Left hindlimb (tissue), 1 donor: ENCODE data around the gene PCDHB3.
"Not testable (repeated sequence)": the region's sequence is repeated elsewhere in the genome, so short reads cannot be mapped to it uniquely, and the experiment has no call there.

Experiments used
- DNase-seq: peaks from one replicate; pipeline ENCODE4 v3.0.0-alpha.2; 2018

The PCDHB3 gene

GRCh38 chr5:141100243-141100805 lies at the start of gene PCDHB3:
Gene PCDHB3, plus strand, starts transcription at chr5:141100473. Its CDS starts 177 bp downstream, at chr5:141100650.
- no peak for DNase-seq

GRCh38 chr5:141050622-141051520 lies 49.4 kb upstream of the PCDHB3 start, which contains the start of gene PCDHB1:
Gene PCDHB1, plus strand, starts transcription at chr5:141051374. Its CDS starts 97 bp downstream, at chr5:141051471.
- no peak for DNase-seq

DNA sequence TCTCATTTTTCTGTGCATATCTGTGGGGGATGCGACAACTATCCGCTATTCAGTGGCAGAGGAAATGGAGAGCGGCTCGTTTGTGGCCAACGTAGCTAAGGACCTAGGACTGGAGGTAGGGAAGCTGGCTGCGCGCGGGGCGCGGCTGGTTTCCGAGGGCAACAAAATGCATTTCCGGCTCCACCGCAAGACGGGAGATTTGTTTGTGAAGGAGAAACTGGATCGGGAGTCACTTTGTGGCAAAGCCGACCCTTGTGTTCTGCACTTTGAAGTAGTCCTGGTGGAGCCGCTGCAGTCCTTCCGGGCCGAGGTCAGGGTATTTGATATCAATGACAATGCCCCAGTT lies 48.8 kb upstream of the PCDHB3 start:
- DNase-seq = no peak

GRCh38 chr5:141077826-141078225 lies 22.4 kb upstream of the PCDHB3 start:
- no peak for DNase-seq

GRCh38 chr5:141082228-141082627 lies 18.0 kb upstream of the PCDHB3 start:
- DNase-seq = no peak

- no peak for DNase-seq
These were observed 15.7 kb upstream of the PCDHB3 start for GRCh38 chr5:141084487-141084989.

DNA sequence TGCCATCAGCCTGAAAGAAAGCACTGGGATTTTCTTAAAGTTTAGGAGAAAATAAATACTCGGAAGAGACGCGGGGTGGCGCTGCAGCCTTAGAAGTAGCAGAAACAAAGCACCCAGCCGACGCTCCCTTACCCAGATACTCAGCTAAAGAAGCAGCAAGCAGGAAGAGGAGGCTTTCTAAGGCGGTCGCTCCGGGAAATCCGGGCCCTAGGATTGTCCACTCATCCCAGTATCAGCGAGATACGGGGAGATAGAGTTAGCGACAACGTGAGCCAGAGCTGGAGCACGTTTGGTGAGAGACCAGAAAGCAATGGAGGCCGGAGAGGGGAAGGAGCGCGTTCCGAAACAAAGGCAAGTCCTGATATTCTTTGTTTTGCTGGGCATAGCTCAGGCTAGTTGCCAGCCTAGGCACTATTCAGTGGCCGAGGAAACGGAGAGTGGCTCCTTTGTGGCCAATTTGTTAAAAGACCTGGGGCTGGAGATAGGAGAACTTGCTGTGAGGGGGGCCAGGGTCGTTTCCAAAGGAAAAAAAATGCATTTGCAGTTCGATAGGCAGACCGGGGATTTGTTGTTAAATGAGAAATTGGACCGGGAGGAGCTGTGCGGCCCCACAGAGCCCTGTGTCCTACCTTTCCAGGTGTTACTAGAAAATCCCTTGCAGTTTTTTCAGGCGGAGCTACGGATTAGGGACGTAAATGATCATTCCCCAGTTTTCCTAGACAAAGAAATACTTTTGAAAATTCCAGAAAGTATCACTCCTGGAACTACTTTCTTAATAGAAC lies 5.6 kb upstream of the PCDHB3 start, which contains the start of gene PCDHB2:
TSS of gene PCDHB2 (plus strand) at position 135 of the 782 bp plus-strand sequence. CDS start at position 311, 176 bp downstream.
- DNase-seq = no peak

DNA sequence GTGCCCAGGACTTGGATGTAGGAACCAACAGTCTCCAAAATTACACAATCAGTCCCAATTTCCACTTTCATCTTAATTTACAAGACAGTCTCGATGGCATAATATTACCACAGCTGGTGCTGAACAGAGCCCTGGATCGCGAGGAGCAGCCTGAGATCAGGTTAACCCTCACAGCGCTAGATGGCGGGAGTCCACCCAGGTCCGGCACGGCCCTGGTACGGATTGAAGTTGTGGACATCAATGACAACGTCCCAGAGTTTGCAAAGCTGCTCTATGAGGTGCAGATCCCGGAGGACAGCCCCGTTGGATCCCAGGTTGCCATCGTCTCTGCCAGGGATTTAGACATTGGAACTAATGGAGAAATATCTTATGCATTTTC lies 5.0 kb upstream of the PCDHB3 start:
- no peak for DNase-seq

- not testable (repeated sequence) for DNase-seq
These were observed 4.1 kb upstream of the PCDHB3 start for GRCh38 chr5:141096181-141096580.

DNA sequence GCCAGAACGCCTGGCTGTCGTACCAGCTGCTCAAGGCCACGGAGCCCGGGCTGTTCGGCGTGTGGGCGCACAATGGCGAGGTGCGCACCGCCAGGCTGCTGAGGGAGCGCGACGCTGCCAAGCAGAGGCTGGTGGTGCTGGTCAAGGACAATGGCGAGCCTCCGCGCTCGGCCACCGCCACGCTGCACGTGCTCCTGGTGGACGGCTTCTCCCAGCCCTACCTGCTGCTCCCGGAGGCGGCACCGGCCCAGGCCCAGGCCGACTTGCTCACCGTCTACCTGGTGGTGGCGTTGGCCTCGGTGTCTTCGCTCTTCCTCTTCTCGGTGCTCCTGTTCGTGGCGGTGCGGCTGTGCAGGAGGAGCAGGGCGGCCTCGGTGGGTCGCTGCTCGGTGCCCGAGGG lies 3.7 kb upstream of the PCDHB3 start:
- DNase-seq = not testable (repeated sequence)

GRCh38 chr5:141101059-141101458 lies 786 bp downstream of the PCDHB3 start:
- DNase-seq = no peak

GRCh38 chr5:141102070-141102469 lies 1.8 kb downstream of the PCDHB3 start:
- not testable (repeated sequence) for DNase-seq

GRCh38 chr5:141102471-141102870 lies 2.2 kb downstream of the PCDHB3 start:
- DNase-seq = not testable (repeated sequence)

DNA sequence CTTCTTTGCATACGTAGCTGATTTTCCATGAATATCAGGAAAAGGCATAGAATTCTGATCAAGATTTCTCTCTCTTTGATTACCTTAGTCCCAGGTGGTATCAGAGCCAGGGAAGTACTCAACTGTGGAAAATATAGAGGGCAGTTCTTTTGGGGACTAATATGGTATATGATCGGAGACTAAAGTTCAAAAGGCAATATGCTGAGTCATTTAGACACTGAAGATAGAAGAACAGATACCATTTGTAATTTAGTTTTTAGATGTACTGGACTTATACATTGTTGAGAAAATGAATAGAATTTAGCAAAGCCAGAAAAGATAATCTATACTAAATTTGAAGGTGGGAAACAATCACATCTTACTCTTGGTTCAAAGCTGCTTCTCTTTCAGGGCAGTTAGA lies 5.1 kb downstream of the PCDHB3 start:
- DNase-seq = no peak

GRCh38 chr5:141119250-141119649 lies 19.0 kb downstream of the PCDHB3 start:
- DNase-seq = no peak

- DNase-seq = no peak
These were observed 21.3 kb downstream of the PCDHB3 start, which contains the start of gene PCDHB4 for GRCh38 chr5:141121563-141121962. Gene PCDHB4, plus strand, starts transcription at chr5:141121818. Its CDS starts 181 bp downstream, at chr5:141121999.

- no peak for DNase-seq
These were observed 21.7 kb downstream of the PCDHB3 start for GRCh38 chr5:141121985-141122384.

DNA sequence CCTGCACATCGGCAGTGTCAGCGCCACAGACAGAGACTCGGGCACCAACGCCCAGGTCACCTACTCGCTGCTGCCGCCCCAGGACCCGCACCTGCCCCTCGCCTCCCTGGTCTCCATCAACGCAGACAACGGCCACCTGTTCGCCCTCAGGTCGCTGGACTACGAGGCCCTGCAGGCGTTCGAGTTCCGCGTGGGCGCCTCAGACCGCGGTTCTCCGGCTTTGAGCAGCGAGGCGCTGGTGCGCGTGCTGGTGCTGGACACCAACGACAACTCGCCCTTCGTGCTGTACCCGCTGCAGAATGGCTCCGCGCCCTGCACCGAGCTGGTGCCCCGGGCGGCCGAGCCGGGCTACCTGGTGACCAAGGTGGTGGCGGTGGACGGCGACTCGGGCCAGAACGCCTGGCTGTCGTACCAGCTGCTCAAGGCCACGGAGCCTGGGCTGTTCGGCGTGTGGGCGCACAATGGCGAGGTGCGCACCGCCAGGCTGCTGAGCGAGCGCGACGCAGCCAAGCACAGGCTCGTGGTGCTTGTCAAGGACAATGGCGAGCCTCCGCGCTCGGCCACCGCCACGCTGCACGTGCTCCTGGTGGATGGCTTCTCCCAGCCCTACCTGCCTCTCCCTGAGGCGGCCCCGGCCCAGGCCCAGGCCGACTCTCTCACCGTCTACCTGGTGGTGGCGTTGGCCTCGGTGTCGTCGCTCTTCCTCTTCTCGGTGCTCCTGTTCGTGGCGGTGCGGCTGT lies 23.3 kb downstream of the PCDHB3 start:
- DNase-seq = not testable (repeated sequence)

DNA sequence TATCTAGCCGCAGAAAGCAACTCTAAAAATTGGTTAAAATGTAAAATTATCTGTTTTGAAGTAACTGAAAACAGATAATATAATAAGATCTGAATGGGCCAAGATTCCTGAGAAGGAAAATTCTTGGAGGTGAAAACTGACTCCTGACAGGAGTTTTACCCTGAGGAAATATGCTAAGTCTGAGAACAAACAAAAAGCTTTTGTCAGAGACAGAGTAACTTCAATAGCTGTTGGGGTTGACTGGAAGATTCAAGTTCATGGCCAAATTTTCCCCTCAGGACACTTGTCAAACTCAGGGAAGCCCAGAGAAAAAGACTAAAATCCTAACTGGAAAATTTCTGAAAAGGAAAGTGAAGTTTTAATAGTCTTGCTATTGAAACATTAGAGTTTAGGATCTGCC lies 27.0 kb downstream of the PCDHB3 start:
- no peak for DNase-seq

DNA sequence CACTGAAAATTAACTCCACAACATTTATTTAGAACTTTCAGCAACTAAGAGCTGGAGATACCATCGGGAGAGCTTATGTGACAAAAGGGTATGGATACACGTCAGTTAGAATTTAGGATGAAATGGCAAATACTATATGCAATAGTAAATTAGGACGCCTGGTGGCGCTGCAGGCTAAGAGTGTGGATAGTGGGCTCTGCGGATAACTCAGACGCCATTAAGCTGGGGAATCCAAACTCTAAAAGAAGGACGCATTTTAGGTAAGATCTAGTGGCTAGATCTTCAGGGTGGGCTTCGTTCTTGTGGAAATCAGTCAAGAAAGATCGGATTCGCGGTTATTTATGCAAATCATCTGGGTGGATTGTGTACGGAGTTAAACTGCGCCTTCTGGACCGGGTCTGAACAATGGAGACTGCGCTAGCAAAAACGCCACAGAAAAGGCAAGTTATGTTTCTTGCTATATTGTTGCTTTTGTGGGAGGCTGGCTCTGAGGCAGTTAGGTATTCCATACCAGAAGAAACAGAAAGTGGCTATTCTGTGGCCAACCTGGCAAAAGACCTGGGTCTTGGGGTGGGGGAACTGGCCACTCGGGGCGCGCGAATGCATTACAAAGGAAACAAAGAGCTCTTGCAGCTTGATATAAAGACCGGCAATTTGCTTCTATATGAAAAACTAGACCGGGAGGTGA lies 34.9 kb downstream of the PCDHB3 start, which contains the start of gene PCDHB5:
TSS of gene PCDHB5 (plus strand) at position 177 of the 688 bp plus-strand sequence. CDS start at position 406, 229 bp downstream.
- no peak for DNase-seq

DNA sequence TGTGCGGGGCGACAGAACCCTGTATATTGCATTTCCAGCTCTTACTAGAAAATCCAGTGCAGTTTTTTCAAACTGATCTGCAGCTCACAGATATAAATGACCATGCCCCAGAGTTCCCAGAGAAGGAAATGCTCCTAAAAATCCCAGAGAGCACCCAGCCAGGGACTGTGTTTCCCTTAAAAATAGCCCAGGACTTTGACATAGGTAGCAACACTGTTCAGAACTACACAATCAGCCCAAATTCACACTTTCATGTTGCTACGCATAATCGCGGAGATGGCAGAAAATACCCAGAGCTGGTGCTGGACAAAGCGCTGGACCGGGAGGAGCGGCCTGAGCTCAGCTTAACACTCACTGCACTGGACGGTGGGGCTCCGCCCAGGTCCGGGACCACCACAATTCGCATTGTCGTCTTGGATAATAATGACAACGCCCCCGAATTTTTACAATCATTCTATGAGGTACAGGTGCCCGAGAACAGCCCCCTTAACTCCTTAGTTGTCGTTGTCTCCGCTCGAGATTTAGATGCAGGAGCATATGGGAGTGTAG lies 35.5 kb downstream of the PCDHB3 start:
- DNase-seq = no peak
